Activated naive CD8-positive, alpha-beta T cell treated with anti-CD3 and anti-CD28 coated beads for 36 hours (primary cell): Measurements from ENCODE around the gene ACAD8. TPM values are rescaled to one million over a fixed set of nuclear protein-coding genes. Genes with fewer than 3 reads are reported as not detected.
A peak's percentile ranks its signal among the peaks of the same experiment; 100 is the strongest.

Experiments
- DNase-seq: peaks from one replicate; pipeline ENCODE4 v3.0.0; 2021
- H3K27ac Mint-ChIP-seq: one replicate; pipeline ENCODE4 v1.8.0; 2022; ENCODE audit warnings: mild to moderate bottlenecking, moderate library complexity, mixed read lengths
- H3K27me3 Mint-ChIP-seq: one replicate; pipeline ENCODE4 v1.8.0; 2022; ENCODE audit warnings: mild to moderate bottlenecking, mixed read lengths
- H3K36me3 Mint-ChIP-seq: one replicate; pipeline ENCODE4 v1.8.0; 2021; ENCODE audit warnings: mild to moderate bottlenecking, mixed read lengths
- H3K4me1 Mint-ChIP-seq: one replicate; pipeline ENCODE4 v1.8.0; 2021; ENCODE audit warnings: mixed read lengths
- H3K4me3 Mint-ChIP-seq: one replicate; pipeline ENCODE4 v1.8.0; 2022; ENCODE audit warnings: mild to moderate bottlenecking, moderate library complexity, mixed read lengths
- H3K9me3 Mint-ChIP-seq: one replicate; pipeline ENCODE4 v1.8.0; 2022; ENCODE audit warnings: mixed read lengths
- total RNA-seq, 2 experiments: library from RNA; stranded (reverse); gene quantifications; one replicate each; pipeline ENCODE4 v1.2.3, GENCODE V29; 2021

The ACAD8 gene
- total RNA-seq, 2 experiments from 2014 or later: 20.9 to 21.1 TPM

DNA sequence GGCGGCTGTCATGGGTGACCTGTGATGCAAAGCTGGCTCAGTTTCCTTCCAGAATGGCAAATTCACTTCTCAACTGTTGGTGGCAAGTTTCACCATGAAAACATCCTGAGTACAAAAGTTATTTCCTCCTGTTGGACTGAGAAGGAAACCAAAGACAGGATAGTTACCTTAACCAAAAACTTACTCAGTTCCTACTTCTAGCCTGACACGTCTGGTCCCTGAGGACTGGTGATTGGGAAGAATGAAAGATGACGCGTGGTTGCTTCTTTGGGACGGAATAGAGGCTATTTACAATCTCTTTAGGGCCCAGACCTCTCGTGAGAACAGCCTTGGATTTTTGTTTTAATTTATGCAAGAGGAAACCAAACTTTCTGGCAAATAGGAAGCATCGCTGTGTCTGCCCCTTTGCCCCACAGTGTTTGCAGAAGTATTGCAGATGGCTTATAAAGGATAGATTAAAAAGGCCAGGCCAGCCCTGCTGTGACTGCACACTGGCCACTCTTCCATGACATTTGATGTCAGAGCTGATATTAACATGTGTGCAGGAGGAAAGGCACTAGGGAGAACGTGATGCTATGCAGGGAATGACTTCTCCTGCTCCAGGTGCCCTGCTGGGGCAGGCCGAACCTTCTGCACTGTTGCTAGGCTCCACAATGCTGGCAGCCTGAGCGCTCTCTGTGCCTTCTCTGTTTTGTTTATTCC lies 21.3 kb upstream of the ACAD8 start:
- Mint-ChIP-seq H3K4me3 (no peak overlapping the region), H3K9me3 (no peaks in the 10 kb centered on the region), H3K27me3 (no peaks in the 10 kb centered on the region), H3K36me3 (peaks cover 9% of the 10 kb centered on the region), H3K27ac (no peak overlapping the region), H3K4me1 (peaks cover 46% of the 10 kb centered on the region)
- DNase-seq: no peak

DNA sequence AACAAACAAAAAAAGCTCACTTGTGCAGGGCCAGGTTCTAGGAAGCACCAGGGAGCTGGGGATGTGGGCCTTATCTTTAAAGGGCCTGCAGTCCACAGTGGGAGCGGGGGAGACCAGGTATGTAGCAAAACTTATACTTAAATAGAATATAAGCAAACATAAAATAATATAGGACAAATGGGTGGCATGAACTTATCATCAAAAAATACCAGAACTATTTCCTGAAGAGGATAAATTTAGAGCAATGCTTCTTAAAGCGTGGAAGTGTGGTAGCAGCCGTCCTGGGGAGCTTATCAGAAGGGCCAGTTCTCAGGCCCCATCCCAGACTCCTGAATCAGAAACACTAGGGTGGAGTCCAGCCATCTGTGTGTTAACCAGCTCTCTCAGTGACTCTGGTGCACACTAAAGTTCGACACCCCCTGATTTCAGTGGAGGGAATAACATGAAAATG lies 19.6 kb upstream of the ACAD8 start:
- Mint-ChIP-seq H3K36me3 (peaks cover 7% of the 10 kb centered on the region), H3K9me3 (no peaks in the 10 kb centered on the region), H3K4me1 (peaks cover 30% of the 10 kb centered on the region), H3K27me3 (no peaks in the 10 kb centered on the region), H3K4me3 (no peak overlapping the region), H3K27ac (no peak overlapping the region)
- DNase-seq: no peak

- Mint-ChIP-seq H3K4me1 (peaks cover 15% of the 10 kb centered on the region), H3K9me3 (no peaks in the 10 kb centered on the region), H3K27me3 (no peaks in the 10 kb centered on the region)
Observed at GRCh38 chr11:134235399-134235798, 18.0 kb upstream of the ACAD8 start.

GRCh38 chr11:134236834-134237556 lies 16.4 kb upstream of the ACAD8 start:
- Mint-ChIP-seq H3K27me3 (no peaks in the 10 kb centered on the region), H3K4me3 (no peak overlapping the region), H3K9me3 (no peaks in the 10 kb centered on the region), H3K36me3 (peaks cover 5% of the 10 kb centered on the region), H3K4me1 (peaks cover 6% of the 10 kb centered on the region), H3K27ac (peak overlapping the region; percentile 25)
- DNase-seq: no peak

More at GRCh38 chr11:134235399-134235798, 18.0 kb upstream of the ACAD8 start:
- Mint-ChIP-seq H3K4me3 (no peak overlapping the region), H3K27ac (no peak overlapping the region), H3K36me3 (peaks cover 5% of the 10 kb centered on the region)
- DNase-seq: no peak

DNA sequence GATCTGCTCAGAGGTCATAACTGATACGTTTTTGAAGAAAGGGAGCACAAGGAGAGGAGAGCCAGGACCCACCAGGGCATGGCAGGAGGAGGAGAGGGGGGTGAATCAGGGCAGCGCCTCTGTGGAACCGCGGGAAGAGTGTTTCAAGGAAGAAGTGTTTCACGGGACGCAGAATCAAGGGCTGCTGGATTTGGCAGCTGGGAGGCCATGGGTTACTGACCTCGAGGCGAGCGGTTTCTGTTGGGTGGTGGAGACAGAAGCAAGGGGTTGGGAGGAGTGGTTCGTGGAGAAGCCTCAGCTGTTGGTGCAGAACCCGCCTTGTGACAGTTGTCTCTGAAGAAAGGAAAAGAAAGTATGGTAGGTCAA lies 15.8 kb upstream of the ACAD8 start:
- Mint-ChIP-seq H3K27ac (no peak overlapping the region), H3K4me1 (peaks cover 1% of the 10 kb centered on the region), H3K27me3 (no peaks in the 10 kb centered on the region), H3K4me3 (no peak overlapping the region), H3K36me3 (peaks cover 5% of the 10 kb centered on the region), H3K9me3 (no peaks in the 10 kb centered on the region)
- no peak for DNase-seq

GRCh38 chr11:134238956-134239355 lies 14.4 kb upstream of the ACAD8 start:
- Mint-ChIP-seq H3K27me3 (no peaks in the 10 kb centered on the region), H3K4me3 (no peak overlapping the region), H3K36me3 (peaks cover 5% of the 10 kb centered on the region), H3K27ac (peak overlapping the region; percentile 11), H3K4me1 (no peaks in the 10 kb centered on the region), H3K9me3 (no peaks in the 10 kb centered on the region)
- no peak for DNase-seq

GRCh38 chr11:134240592-134240991 lies 12.8 kb upstream of the ACAD8 start:
- no peak overlapping the region for H3K27ac Mint-ChIP-seq
- no peak overlapping the region for H3K4me3 Mint-ChIP-seq

DNA sequence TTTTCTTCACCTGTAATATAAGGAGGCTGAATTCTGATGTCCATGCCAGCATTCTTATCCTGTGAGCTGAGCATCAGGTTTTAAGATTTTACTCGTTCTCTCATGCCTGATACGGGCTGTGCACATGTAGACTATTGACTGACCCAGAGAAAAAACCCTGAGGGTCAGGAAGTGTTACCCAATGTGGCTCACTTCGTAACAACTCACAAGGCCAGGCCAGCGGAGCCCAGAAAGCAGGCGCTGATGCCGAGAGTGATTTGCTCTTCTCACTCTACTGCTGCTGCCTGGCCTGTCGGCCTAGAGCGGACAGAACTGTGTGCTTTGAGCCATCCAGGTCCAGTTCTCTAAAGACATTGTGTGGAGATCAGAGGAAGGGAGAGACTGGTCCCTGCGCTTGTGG lies 11.0 kb upstream of the ACAD8 start:
- H3K27ac Mint-ChIP-seq: no peak overlapping the region
- H3K4me3 Mint-ChIP-seq: no peak overlapping the region
- DNase-seq: no peak
- H3K9me3 Mint-ChIP-seq: no peaks in the 10 kb centered on the region
- peaks cover 3% of the 10 kb centered on the region for H3K36me3 Mint-ChIP-seq
- no peaks in the 10 kb centered on the region for H3K27me3 Mint-ChIP-seq
- H3K4me1 Mint-ChIP-seq: no peaks in the 10 kb centered on the region

More at GRCh38 chr11:134240592-134240991, 12.8 kb upstream of the ACAD8 start:
- Mint-ChIP-seq H3K27me3 (no peaks in the 10 kb centered on the region), H3K9me3 (no peaks in the 10 kb centered on the region), H3K4me1 (no peaks in the 10 kb centered on the region), H3K36me3 (peaks cover 8% of the 10 kb centered on the region)
- no peak for DNase-seq

GRCh38 chr11:134243913-134244312 lies 9.5 kb upstream of the ACAD8 start:
- H3K4me3 Mint-ChIP-seq: no peak overlapping the region
- no peak overlapping the region for H3K27ac Mint-ChIP-seq
- peaks cover 11% of the 10 kb centered on the region for H3K36me3 Mint-ChIP-seq
- DNase-seq: no peak
- H3K4me1 Mint-ChIP-seq: peaks cover 6% of the 10 kb centered on the region
- H3K9me3 Mint-ChIP-seq: no peaks in the 10 kb centered on the region
- H3K27me3 Mint-ChIP-seq: no peaks in the 10 kb centered on the region

GRCh38 chr11:134244593-134244992 lies 8.8 kb upstream of the ACAD8 start:
- peaks cover 11% of the 10 kb centered on the region for H3K36me3 Mint-ChIP-seq
- H3K4me1 Mint-ChIP-seq: peaks cover 11% of the 10 kb centered on the region
- no peaks in the 10 kb centered on the region for H3K9me3 Mint-ChIP-seq
- H3K27me3 Mint-ChIP-seq: no peaks in the 10 kb centered on the region
- H3K4me3 Mint-ChIP-seq: no peak overlapping the region
- peak overlapping the region; percentile 38 for H3K27ac Mint-ChIP-seq
- no peak for DNase-seq

DNA sequence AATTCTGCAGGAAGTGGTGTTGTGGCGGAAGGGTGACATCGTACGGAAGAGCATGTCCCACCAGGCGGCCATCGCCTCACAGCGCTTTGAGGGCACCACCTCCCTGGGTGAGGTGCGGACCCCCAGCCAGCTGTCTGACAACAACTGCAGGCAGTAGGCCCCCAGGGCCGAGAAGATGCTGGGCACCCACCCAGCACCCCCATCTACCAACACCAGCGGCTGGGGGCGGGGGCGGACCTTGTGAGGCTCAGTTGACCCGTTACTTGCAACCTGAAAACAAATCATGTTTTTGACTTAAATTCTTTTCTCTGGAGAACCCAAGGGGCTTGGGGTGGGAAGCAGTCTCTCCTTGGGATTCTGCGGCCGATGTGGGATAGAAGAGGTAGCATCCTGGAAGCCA lies 7.9 kb upstream of the ACAD8 start:
- DNase-seq: no peak
- no peak overlapping the region for H3K4me3 Mint-ChIP-seq
- H3K4me1 Mint-ChIP-seq: peaks cover 11% of the 10 kb centered on the region
- H3K36me3 Mint-ChIP-seq: peaks cover 11% of the 10 kb centered on the region
- no peaks in the 10 kb centered on the region for H3K9me3 Mint-ChIP-seq
- no peaks in the 10 kb centered on the region for H3K27me3 Mint-ChIP-seq
- H3K27ac Mint-ChIP-seq: no peak overlapping the region

GRCh38 chr11:134246100-134246499 lies 7.3 kb upstream of the ACAD8 start:
- H3K36me3 Mint-ChIP-seq: peaks cover 13% of the 10 kb centered on the region
- H3K4me1 Mint-ChIP-seq: peaks cover 12% of the 10 kb centered on the region
- DNase-seq: no peak
- H3K27ac Mint-ChIP-seq: no peak overlapping the region
- H3K4me3 Mint-ChIP-seq: no peak overlapping the region
- H3K9me3 Mint-ChIP-seq: no peaks in the 10 kb centered on the region
- H3K27me3 Mint-ChIP-seq: no peaks in the 10 kb centered on the region

GRCh38 chr11:134246678-134247077 lies 6.7 kb upstream of the ACAD8 start:
- no peak for DNase-seq
- Mint-ChIP-seq H3K27ac (no peak overlapping the region), H3K27me3 (no peaks in the 10 kb centered on the region), H3K4me3 (no peak overlapping the region), H3K9me3 (no peaks in the 10 kb centered on the region), H3K36me3 (peaks cover 14% of the 10 kb centered on the region), H3K4me1 (peaks cover 18% of the 10 kb centered on the region)

- Mint-ChIP-seq H3K4me1 (peaks cover 26% of the 10 kb centered on the region), H3K27me3 (no peaks in the 10 kb centered on the region), H3K4me3 (no peak overlapping the region), H3K27ac (peak overlapping the region; percentile 80), H3K9me3 (no peaks in the 10 kb centered on the region), H3K36me3 (peaks cover 18% of the 10 kb centered on the region)
- DNase-seq: no peak
Observed at GRCh38 chr11:134248910-134249480, 4.4 kb upstream of the ACAD8 start.

- no peaks in the 10 kb centered on the region for H3K9me3 Mint-ChIP-seq
- H3K4me1 Mint-ChIP-seq: peaks cover 35% of the 10 kb centered on the region
- H3K4me3 Mint-ChIP-seq: no peak overlapping the region
- H3K27me3 Mint-ChIP-seq: no peaks in the 10 kb centered on the region
- DNase-seq: no peak
- peak overlapping the region; percentile 51 for H3K27ac Mint-ChIP-seq
- peaks cover 15% of the 10 kb centered on the region for H3K36me3 Mint-ChIP-seq
Observed at GRCh38 chr11:134250246-134250645, 3.1 kb upstream of the ACAD8 start.
